KMS-11 (cell line): Measurements from ENCODE around the gene MIEF1.

Source experiments
- H2AFZ ChIP-seq: fragments of 200-600 bp; sonication (generic); 2 replicates; pipeline ENCODE4 v1.6.1; 2016; ENCODE audit warnings: antibody characterized with exemption, mixed run types, low read depth
- H3K27ac ChIP-seq: fragments of 200-600 bp; sonication (generic); 2 replicates; pipeline ENCODE4 v1.6.1; 2016; ENCODE audit warnings: mild to moderate bottlenecking, mixed run types
- H3K27me3 ChIP-seq: fragments of 200-600 bp; sonication (generic); 2 replicates; pipeline ENCODE4 v1.6.1; 2017; ENCODE audit warnings: mild to moderate bottlenecking, low read depth, mixed run types, moderate library complexity; ENCODE audit not compliant: insufficient read depth
- H3K36me3 ChIP-seq: fragments of 200-600 bp; sonication (generic); 2 replicates; pipeline ENCODE4 v1.6.1; 2017; ENCODE audit warnings: mild to moderate bottlenecking, mixed run types; ENCODE audit not compliant: insufficient read depth
- H3K4me1 ChIP-seq: fragments of 200-600 bp; sonication (generic); 2 replicates; pipeline ENCODE4 v1.6.1; 2016; ENCODE audit warnings: mild to moderate bottlenecking, low read depth, mixed run types; ENCODE audit not compliant: poor library complexity, severe bottlenecking
- H3K4me2 ChIP-seq: fragments of 200-600 bp; sonication (generic); 2 replicates; pipeline ENCODE4 v1.7.0; 2016; ENCODE audit warnings: mild to moderate bottlenecking, mixed run types
- H3K4me3 ChIP-seq: fragments of 200-600 bp; sonication (generic); IDR thresholded peaks from 2 replicates; pipeline ENCODE4 v1.6.1; 2017; ENCODE audit warnings: low read depth, low read length, mixed read lengths; ENCODE audit not compliant: insufficient read depth
- H3K79me2 ChIP-seq: fragments of 200-600 bp; sonication (generic); 2 replicates; pipeline ENCODE4 v1.6.1; 2016; ENCODE audit warnings: low read depth, mixed run types; ENCODE audit not compliant: insufficient read depth
- H3K9ac ChIP-seq: fragments of 200-600 bp; sonication (generic); 2 replicates; pipeline ENCODE4 v1.6.1; 2016; ENCODE audit warnings: mild to moderate bottlenecking, mixed run types
- H4K20me1 ChIP-seq: fragments of 200-600 bp; sonication (generic); 2 replicates; pipeline ENCODE4 v1.6.1; 2016; ENCODE audit warnings: mild to moderate bottlenecking, mixed run types; ENCODE audit not compliant: insufficient read depth
- TF ChIP-seq, protein P1 (sequence below): fragments of 200-600 bp; sonication (generic); conservative IDR thresholded peaks from 2 replicates; pipeline ENCODE4 v1.6.1; 2017; ENCODE audit warnings: low read depth, mild to moderate bottlenecking, antibody characterized with exemption, low read length, moderate library complexity, mixed read lengths

Gene MIEF1

DNA sequence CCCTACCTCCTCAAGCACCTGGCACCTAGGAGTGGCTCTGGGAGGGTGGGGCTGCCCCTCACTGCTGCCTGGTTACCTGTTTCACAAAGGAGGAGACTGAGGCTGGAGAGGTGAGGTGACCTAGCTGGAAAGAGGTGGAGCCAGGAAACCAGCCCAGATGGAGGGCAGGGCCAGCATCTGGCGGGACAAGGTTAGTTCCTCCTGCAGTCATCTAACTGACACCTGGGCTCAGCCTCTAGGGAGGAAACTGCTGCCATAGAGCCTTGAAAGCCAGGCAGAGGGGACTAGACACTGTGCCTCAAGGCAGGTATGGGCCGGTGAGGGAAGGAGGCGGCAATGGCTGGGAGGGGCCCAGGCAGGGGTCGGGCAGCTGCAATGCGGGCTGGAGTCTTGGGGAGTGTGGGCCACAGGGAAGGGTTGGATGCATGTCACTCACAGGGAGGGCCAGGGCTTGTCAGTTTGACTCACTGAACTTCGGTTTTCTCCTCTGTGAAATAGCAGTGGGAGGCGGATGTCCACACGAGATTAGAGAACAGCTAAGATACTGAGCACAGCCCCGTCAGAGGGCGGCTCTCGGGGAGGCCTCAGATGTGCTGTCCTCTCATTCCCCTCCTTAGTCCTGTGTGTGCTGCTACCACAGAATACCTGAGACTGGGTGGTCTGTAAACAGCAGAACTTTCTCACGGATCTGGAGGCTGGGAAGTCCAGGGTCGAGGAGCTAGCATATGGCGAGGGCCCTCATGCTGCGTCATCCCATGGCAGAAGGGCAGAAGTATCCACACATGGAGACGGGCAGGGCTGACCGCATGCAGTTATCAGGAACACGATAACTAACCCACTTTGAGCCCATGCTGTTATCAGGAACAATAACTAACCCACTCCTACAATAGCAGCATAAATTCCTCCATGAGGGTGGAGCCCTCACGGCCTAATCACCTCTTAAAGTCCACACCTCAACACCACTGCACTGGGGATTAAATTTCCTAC is 29.2 kb upstream of the MIEF1 start:
- peaks cover 79% of the 10 kb centered on the region for H3K4me1 ChIP-seq
- no peaks in the 10 kb centered on the region for H3K27me3 ChIP-seq
- peak overlapping the region; percentile 76 for H3K27ac ChIP-seq
- no peaks in the 10 kb centered on the region for H3K36me3 ChIP-seq
- H3K9ac ChIP-seq: peak overlapping the region; percentile 37; the same call in 1 of the 2 replicates
- H3K79me2 ChIP-seq: peaks cover 52% of the 10 kb centered on the region
- no peaks in the 10 kb centered on the region for H4K20me1 ChIP-seq
- H2AFZ ChIP-seq: no peak overlapping the region
- H3K4me3 ChIP-seq: no peak overlapping the region
- TF ChIP-seq, protein P1, sequence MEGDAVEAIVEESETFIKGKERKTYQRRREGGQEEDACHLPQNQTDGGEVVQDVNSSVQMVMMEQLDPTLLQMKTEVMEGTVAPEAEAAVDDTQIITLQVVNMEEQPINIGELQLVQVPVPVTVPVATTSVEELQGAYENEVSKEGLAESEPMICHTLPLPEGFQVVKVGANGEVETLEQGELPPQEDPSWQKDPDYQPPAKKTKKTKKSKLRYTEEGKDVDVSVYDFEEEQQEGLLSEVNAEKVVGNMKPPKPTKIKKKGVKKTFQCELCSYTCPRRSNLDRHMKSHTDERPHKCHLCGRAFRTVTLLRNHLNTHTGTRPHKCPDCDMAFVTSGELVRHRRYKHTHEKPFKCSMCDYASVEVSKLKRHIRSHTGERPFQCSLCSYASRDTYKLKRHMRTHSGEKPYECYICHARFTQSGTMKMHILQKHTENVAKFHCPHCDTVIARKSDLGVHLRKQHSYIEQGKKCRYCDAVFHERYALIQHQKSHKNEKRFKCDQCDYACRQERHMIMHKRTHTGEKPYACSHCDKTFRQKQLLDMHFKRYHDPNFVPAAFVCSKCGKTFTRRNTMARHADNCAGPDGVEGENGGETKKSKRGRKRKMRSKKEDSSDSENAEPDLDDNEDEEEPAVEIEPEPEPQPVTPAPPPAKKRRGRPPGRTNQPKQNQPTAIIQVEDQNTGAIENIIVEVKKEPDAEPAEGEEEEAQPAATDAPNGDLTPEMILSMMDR: no peak
- H3K4me2 ChIP-seq: peak overlapping the region; percentile 89

GRCh38 chr22:39473851-39474250 is 28.2 kb upstream of the MIEF1 start:
- TF ChIP-seq, protein P1: no peak
- H3K36me3 ChIP-seq: no peaks in the 10 kb centered on the region
- H3K9ac ChIP-seq: no peak overlapping the region; the same call in 1 of the 2 replicates
- H3K4me3 ChIP-seq: no peak overlapping the region
- H3K27ac ChIP-seq: peak overlapping the region; percentile 34; the same call in 1 of the 2 replicates
- H2AFZ ChIP-seq: no peak overlapping the region
- H3K27me3 ChIP-seq: no peaks in the 10 kb centered on the region
- peaks cover 69% of the 10 kb centered on the region for H3K4me1 ChIP-seq
- peaks cover 44% of the 10 kb centered on the region for H3K79me2 ChIP-seq
- peak overlapping the region; percentile 68 for H3K4me2 ChIP-seq
- H4K20me1 ChIP-seq: no peaks in the 10 kb centered on the region

GRCh38 chr22:39474351-39475111 is 27.6 kb upstream of the MIEF1 start:
- Histone ChIP-seq H3K36me3 (no peaks in the 10 kb centered on the region), H2AFZ (no peak overlapping the region), H3K4me1 (peaks cover 65% of the 10 kb centered on the region), H3K4me3 (no peak overlapping the region), H3K27me3 (no peaks in the 10 kb centered on the region), H3K9ac (peak overlapping the region; percentile 6; the same call in 1 of the 2 replicates), H3K4me2 (peak overlapping the region; percentile 68), H3K79me2 (peaks cover 43% of the 10 kb centered on the region), H3K27ac (peak overlapping the region; percentile 34; the same call in 1 of the 2 replicates), H4K20me1 (no peaks in the 10 kb centered on the region)
- TF ChIP-seq, protein P1: no peak

GRCh38 chr22:39475337-39475736 is 26.8 kb upstream of the MIEF1 start:
- TF ChIP-seq, protein P1: no peak
- no peaks in the 10 kb centered on the region for H3K27me3 ChIP-seq
- peaks cover 56% of the 10 kb centered on the region for H3K4me1 ChIP-seq
- no peak overlapping the region for H2AFZ ChIP-seq
- H3K4me3 ChIP-seq: no peak overlapping the region
- H3K79me2 ChIP-seq: peaks cover 36% of the 10 kb centered on the region
- H3K4me2 ChIP-seq: peak overlapping the region; percentile 68; the same call in 1 of the 2 replicates
- no peaks in the 10 kb centered on the region for H4K20me1 ChIP-seq
- no peaks in the 10 kb centered on the region for H3K36me3 ChIP-seq
- no peak overlapping the region for H3K9ac ChIP-seq
- H3K27ac ChIP-seq: no peak overlapping the region; the same call in 1 of the 2 replicates
